ACHN (cell line): ENCODE results near the gene C1orf21.
A peak's percentile ranks its signal among the peaks of the same experiment; 100 is the strongest.

Source experiments
- DNase-seq: peaks from one replicate; pipeline ENCODE4 v3.0.0-alpha.2; 2015
- in situ Hi-C: cut with HindIII; loops from 2 replicates; pipeline ENCODE4 v1.10.0; 2017; ENCODE audit warnings: low sequenced_read_pairs, low pct_ligation_motif_present, low pct_unique_long_range_greater_than_20kb

The C1orf21 gene

DNA sequence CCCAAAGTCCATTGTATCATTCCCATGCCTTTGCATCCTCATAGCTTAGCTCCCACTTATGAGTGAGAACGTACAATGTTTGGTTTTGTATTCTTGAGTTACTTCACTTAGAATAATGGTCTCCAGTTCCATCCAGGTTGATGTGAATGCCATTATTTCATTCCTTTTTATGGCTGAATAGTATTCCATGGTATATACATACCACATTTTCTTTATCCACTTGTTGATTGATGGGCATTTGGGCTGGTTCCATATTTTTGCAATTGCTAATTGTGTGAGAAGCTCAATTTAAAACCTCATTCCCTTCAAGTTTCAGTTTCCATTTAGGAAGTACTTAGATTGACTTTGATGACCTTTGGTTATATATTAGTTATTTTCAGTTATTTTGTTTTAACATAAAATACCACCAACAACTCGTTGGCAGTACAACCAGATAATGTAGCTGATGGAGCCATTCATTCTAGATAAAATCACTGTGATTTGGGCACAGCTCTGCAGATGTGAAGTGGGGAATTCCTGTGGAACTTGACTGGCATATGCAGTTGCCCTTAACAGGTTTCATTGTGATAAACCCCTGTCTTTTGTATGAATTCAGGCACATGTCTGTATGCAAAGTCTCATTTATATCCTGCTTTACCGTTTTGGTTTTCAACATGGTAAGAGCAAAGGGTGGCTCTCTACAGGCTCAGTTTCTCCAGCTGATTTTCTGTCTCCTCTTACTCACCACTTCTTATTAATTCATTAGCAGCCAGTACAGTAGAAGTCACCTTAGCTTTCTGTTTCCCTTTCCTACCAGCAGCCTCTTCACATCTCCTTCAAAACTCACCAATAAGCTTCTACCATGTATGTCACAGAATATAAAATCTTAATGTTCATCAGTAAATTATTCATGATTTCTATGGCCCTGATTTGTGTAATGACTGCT, 170.9 kb downstream of the C1orf21 start:
- DNase-seq, result no peak
- in situ Hi-C loops, result no loop called here

DNA sequence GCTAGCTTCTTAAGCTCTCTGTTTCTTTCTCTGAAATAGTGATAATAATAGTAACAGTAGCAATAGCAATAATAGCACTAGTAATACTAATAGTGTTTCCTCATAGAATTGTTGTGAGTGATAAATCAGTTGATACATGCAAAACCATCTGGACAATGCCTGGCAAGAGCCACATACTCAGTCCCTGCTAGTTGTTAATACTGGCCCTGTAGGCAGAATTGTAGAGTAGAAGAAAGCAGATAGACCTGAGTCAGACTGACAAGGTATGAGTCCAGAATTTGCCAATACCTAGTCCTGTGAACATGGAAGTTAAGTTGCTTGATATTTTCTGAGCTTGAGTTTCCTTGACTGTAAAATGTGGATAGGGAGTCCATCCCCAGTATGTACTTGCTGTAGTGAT, 171.9 kb downstream of the C1orf21 start:
- DNase-seq, result no peak
- in situ Hi-C loops, result no loop called here

GRCh38 chr1:184559117-184559713, 172.4 kb downstream of the C1orf21 start:
- DNase-seq, result no peak
- in situ Hi-C loops, result no loop called here

- DNase-seq, result no peak
- in situ Hi-C loops, result no loop called here
These were observed 176.0 kb downstream of the C1orf21 start for GRCh38 chr1:184562806-184563205.

- DNase-seq, result peak; percentile 41
- in situ Hi-C loops, result no loop called here
These were observed 176.5 kb downstream of the C1orf21 start for GRCh38 chr1:184563308-184563707.

- no peak for DNase-seq
- in situ Hi-C loops, result no loop called here
These were observed 180.2 kb downstream of the C1orf21 start for GRCh38 chr1:184567009-184567408.

DNA sequence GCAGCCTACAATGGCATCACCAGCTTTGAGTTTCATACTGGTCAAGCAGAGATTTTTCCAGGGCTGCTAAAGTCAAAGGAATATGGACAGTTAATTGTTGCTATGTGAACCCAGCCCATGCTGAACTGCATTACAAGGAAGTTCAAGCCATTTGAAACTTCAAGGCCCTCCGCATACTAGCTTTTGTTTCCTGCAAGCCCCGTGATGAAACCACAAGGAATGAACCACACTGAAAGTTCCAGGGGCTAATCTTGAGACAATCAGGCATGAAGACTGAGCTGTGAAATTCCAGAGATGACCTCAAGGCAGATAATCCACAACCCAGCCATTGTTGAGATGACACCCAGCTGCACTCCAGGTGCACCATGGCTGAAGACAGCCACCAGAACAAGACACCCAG, 180.8 kb downstream of the C1orf21 start:
- no peak for DNase-seq
- in situ Hi-C loops, result no loop called here

DNA sequence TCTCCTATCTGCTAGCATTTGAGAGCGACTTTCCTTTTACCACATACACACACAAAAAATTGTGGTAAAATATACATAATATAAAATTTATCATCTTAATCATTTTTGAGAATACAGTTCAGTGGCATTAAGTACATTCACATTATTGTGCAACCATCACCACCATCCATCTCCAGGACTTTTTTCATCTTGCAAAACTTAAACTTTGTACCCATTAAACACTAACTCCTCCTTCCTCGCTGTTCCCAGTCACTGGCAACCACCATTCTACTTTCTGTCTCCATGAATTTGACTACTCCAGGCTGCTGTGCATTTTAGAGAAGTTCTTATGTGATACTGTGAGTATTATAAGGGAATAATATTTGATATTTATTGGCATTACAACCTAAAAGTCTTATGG, 181.3 kb downstream of the C1orf21 start:
- no peak for DNase-seq
- in situ Hi-C loops, result no loop called here

DNA sequence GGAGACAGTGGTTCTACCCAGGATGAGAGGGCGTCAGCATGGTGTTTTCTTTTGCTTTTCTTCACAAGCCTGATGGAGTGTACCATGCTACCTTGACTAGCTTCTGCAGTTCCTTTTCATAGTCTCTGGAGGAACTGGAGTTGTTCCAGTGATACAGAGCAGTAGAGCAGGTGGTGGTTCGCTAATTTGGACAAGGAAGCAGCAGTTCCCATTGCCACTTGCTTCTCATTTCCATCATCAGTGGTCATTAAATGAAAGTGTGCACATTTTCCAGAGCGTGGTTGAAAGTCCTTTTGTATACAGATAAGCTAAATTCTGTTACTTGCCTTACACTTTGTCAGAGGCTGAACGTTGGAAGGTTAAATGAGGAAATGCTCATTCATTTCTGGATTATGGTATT, 182.3 kb downstream of the C1orf21 start:
- in situ Hi-C loops, result no loop called here
- no peak for DNase-seq

- in situ Hi-C loops, result no loop called here
- no peak for DNase-seq
These were observed 187.8 kb downstream of the C1orf21 start for GRCh38 chr1:184574588-184574987.

- in situ Hi-C loops, result no loop called here
- no peak for DNase-seq
These were observed 190.0 kb downstream of the C1orf21 start for GRCh38 chr1:184576822-184577221.

GRCh38 chr1:184577319-184577718, 190.5 kb downstream of the C1orf21 start:
- in situ Hi-C loops, result no loop called here
- DNase-seq, result no peak

DNA sequence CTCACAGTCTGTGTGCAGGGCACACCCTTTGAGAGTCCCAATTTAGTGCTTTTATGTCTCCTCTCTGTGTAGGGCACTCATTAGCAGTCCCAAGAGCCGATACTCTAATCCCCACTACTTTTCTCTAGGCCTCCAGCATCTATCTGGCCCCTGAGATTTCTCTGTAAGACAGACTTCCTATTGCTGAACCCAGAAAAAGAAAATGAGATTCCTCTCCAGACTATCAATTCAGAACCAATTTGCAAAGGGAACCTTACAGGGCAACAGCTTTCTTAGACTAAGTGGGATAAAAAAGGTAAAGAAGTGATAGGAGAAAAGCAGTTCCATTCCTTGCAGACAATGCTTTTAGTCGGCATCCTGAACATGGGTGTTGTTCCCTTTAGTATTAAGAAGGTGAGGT, 195.6 kb downstream of the C1orf21 start:
- DNase-seq, result no peak
- in situ Hi-C loops, result no loop called here

DNA sequence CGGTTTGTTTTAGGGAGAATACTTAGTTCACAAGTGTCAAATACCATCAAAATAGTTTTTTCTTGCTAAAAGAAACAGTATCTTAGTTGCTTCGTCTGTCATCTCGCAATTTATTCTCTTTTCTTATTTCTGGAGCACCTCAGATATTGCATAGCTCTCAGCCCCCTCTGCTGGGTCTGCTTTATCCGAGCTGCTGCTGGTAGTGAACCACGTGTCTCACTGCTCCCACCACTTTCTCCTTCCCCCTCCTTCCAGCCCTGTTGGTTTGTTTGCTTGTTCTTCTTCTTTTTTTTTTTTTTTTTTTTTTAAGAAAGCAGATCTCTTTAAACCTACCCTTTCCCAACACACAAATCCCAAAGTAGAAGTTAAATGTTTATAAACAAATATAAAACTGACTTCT, 197.0 kb downstream of the C1orf21 start:
- in situ Hi-C loops, result no loop called here
- no peak for DNase-seq

DNA sequence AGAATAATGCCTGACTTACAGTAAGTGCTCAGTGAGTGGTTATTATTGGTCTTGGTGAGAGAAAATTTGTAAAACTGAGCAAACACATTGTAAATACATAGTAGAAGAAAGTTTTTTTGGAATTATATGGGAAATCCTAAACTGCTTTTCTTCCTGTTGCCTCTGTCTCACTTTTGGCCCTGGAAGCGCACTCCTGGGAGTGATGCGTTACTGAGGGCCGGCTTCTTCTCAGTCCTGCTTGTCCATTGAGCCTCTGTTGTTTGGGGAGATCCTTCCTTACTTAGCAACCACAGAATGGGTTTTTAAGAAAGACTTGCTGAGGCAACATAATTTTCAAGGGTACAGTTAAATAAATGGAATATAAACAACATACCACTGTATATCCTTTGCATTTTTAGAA, 201.9 kb downstream of the C1orf21 start:
- in situ Hi-C loops, result no loop called here
- no peak for DNase-seq

- in situ Hi-C loops, result no loop called here
These were observed 203.4 kb downstream of the C1orf21 start for GRCh38 chr1:184590163-184590750.

DNA sequence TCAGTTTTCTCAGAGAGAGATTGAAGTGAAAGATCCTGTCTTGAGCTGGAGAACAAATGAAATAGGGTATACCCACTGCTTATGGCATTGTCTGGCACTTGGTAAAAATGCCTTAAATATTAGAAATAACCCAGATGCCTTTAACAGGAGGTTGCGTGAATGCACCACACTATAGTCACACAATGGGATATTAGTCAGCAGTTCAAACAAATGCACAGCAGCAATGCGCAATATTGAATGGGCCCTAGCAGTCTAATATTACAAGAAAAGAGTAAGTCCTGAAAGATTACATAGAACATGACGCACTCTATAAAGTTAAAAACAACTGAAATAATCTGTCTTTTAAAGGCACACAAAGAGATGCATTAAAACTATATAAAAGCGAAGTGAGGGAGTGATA, 206.8 kb downstream of the C1orf21 start:
- in situ Hi-C loops, result no loop called here
- DNase-seq, result no peak

More at GRCh38 chr1:184590163-184590750, 203.4 kb downstream of the C1orf21 start:
- no peak for DNase-seq

- DNase-seq, result no peak
- in situ Hi-C loops, result no loop called here
These were observed 208.8 kb downstream of the C1orf21 start for GRCh38 chr1:184595596-184595995.

- in situ Hi-C loops, result no loop called here
- DNase-seq, result no peak
These were observed 210.3 kb downstream of the C1orf21 start for GRCh38 chr1:184596950-184597645.
